CD4-positive, CD25-positive, alpha-beta regulatory T cell (primary cell): Measurements from ENCODE around the gene EXOC4. TPM values are rescaled to one million over a fixed set of nuclear protein-coding genes. Genes with fewer than 3 reads are reported as not detected.

Experiments used
- ATAC-seq, 2 donors: fragments of 150-1000 bp; cut with Tn5 transposase; one replicate each; pipeline ENCODE4 v1.10.0; 2021; ENCODE audit warnings: low read depth in 2 of 2, moderate number of reproducible peaks in 2 of 2, moderate library complexity in 1 of 2
- DNase-seq, 3 donors: peaks; one replicate each; pipeline versions ENCODE4 v3.0.0 to v3.0.0-alpha.2; 2012 to 2022; ENCODE audit warnings: mixed read lengths in 1 of 3
- H3K27ac ChIP-seq: one replicate; pipeline ENCODE4 v1.7.0; 2013; ENCODE audit warnings: mild to moderate bottlenecking, low read length; ENCODE audit not compliant: insufficient read depth, poor library complexity, severe bottlenecking
- H3K27me3 ChIP-seq: one replicate; pipeline ENCODE4 v1.7.0; 2013; ENCODE audit warnings: low read length; ENCODE audit not compliant: control insufficient read depth, insufficient read depth
- H3K36me3 ChIP-seq: one replicate; pipeline ENCODE4 v1.7.0; 2013; ENCODE audit warnings: mild to moderate bottlenecking, low read length, moderate library complexity; ENCODE audit not compliant: control insufficient read depth, insufficient read depth
- H3K4me1 ChIP-seq: 2 replicates; pipeline ENCODE4 v1.7.0; 2013; ENCODE audit warnings: mild to moderate bottlenecking, low read length; ENCODE audit not compliant: insufficient read depth, control insufficient read depth, poor library complexity, severe bottlenecking
- H3K4me3 ChIP-seq: one replicate; pipeline ENCODE4 v1.7.0; 2013; ENCODE audit warnings: low read depth, mild to moderate bottlenecking, low read length, moderate library complexity
- H3K9me3 ChIP-seq, 2 experiments: 1 replicate in 1 of 2; 2 replicates in 1 of 2; pipeline ENCODE4 v1.7.0; 2013; ENCODE audit warnings: low read length in 2 of 2, mild to moderate bottlenecking in 1 of 2, moderate library complexity in 1 of 2; ENCODE audit not compliant: control insufficient read depth in 2 of 2
- H3K27ac Mint-ChIP-seq, 3 donors: one replicate each; pipeline ENCODE4 v1.8.0; 2020 to 2022; ENCODE audit warnings: mild to moderate bottlenecking in 3 of 3, mixed read lengths in 3 of 3, moderate library complexity in 2 of 3
- H3K27me3 Mint-ChIP-seq: one replicate; pipeline ENCODE4 v1.8.0; 2022; ENCODE audit warnings: mild to moderate bottlenecking, mixed read lengths
- H3K36me3 Mint-ChIP-seq: one replicate; pipeline ENCODE4 v1.8.0; 2020; ENCODE audit warnings: mixed read lengths
- H3K4me1 Mint-ChIP-seq, 4 donors: one replicate each; pipeline ENCODE4 v1.8.0; 2020 to 2022; ENCODE audit warnings: mixed read lengths in 4 of 4, mild to moderate bottlenecking in 1 of 4
- H3K4me3 Mint-ChIP-seq, 4 donors: one replicate each; pipeline ENCODE4 v1.8.0; 2020 to 2022; ENCODE audit warnings: mild to moderate bottlenecking in 4 of 4, mixed read lengths in 4 of 4, moderate library complexity in 3 of 4
- H3K9me3 Mint-ChIP-seq, 7 donors: one replicate each; pipeline ENCODE4 v1.8.0; 2020 to 2022; ENCODE audit warnings: mixed read lengths in 7 of 7, mild to moderate bottlenecking in 3 of 7, moderate library complexity in 2 of 7
- polyA plus RNA-seq, 4 donors: library from polyadenylated mRNA; unstranded; fragments of 300-500 nt; fragmentation: Illumina TruSeq; gene quantifications; one replicate each; pipeline ENCODE4 v1.2.3, GENCODE V29; 2021
- total RNA-seq: library from RNA; stranded (reverse); gene quantifications from one replicate; pipeline ENCODE4 v1.2.3, GENCODE V29; 2022

EXOC4 gene
- total and polyA plus RNA-seq, 5 donors from 2014 or later, result 39.1 to 118 (median 52.2) TPM

- H3K4me1 ChIP-seq, result no peaks in the 10 kb centered on the region
- peaks cover 0 to 4% (median 0%) of the 10 kb centered on the region in 7 donors for H3K9me3 Mint-ChIP-seq
- no peak for ATAC-seq
- H3K27me3 Mint-ChIP-seq, result no peaks in the 10 kb centered on the region
- H3K36me3 ChIP-seq, result no peaks in the 10 kb centered on the region
- H3K4me1 Mint-ChIP-seq, result no peaks in the 10 kb centered on the region
- H3K4me3 Mint-ChIP-seq, result no peak overlapping the region
- no peak overlapping the region for H3K27ac Mint-ChIP-seq
- DNase-seq, result no peak
- no peak overlapping the region for H3K4me3 ChIP-seq
- no peaks in the 10 kb centered on the region for H3K9me3 ChIP-seq
- no peaks in the 10 kb centered on the region for H3K27me3 ChIP-seq
- H3K27ac ChIP-seq, result no peak overlapping the region
- peaks cover 13% of the 10 kb centered on the region for H3K36me3 Mint-ChIP-seq
Observed at GRCh38 chr7:134104166-134104565, 851.3 kb downstream of the EXOC4 start.

GRCh38 chr7:134105841-134106240, 853.0 kb downstream of the EXOC4 start:
- H3K27me3 ChIP-seq, result no peaks in the 10 kb centered on the region
- Mint-ChIP-seq H3K27ac (no peak overlapping the region), H3K27me3 (no peaks in the 10 kb centered on the region), H3K36me3 (peaks cover 12% of the 10 kb centered on the region), H3K4me1 (no peaks in the 10 kb centered on the region), H3K9me3 (peaks cover 0 to 4% (median 0%) of the 10 kb centered on the region in 7 donors), H3K4me3 (no peak overlapping the region)
- no peak for ATAC-seq
- no peak overlapping the region for H3K4me3 ChIP-seq
- no peak overlapping the region for H3K27ac ChIP-seq
- DNase-seq, result no peak
- no peaks in the 10 kb centered on the region for H3K4me1 ChIP-seq
- H3K9me3 ChIP-seq, result no peaks in the 10 kb centered on the region
- H3K36me3 ChIP-seq, result no peaks in the 10 kb centered on the region

DNA sequence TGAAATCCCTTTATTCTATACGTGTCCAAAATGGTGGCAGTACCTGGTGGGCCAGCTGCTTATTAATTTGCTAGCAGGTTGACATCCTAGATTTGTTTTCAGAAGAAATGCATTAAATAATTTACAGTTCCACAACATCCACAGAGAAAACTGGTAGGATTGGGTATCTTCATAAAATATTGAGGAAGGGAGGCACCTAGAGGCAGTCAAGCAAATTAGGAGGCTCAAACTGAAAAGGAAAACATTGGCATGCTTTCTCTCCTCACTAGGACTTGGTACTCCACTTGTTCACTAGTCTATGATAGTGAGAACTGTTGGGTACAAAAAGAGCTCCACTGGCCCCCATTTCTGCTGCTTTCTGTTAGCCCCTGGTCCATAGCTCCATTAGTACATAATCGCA, 855.9 kb downstream of the EXOC4 start:
- Mint-ChIP-seq H3K4me1 (no peaks in the 10 kb centered on the region), H3K27ac (no peak overlapping the region), H3K4me3 (no peak overlapping the region), H3K36me3 (peaks cover 13% of the 10 kb centered on the region), H3K9me3 (peaks cover 0 to 4% (median 0%) of the 10 kb centered on the region in 7 donors), H3K27me3 (no peaks in the 10 kb centered on the region)
- Histone ChIP-seq H3K4me3 (no peak overlapping the region), H3K9me3 (no peaks in the 10 kb centered on the region), H3K36me3 (no peaks in the 10 kb centered on the region), H3K27ac (no peak overlapping the region), H3K27me3 (no peaks in the 10 kb centered on the region), H3K4me1 (no peaks in the 10 kb centered on the region)
- DNase-seq (no peak), ATAC-seq (no peak)

GRCh38 chr7:134113655-134114054, 860.8 kb downstream of the EXOC4 start:
- Mint-ChIP-seq H3K4me1 (no peaks in the 10 kb centered on the region), H3K27ac (no peak overlapping the region), H3K27me3 (no peaks in the 10 kb centered on the region), H3K36me3 (peaks cover 5% of the 10 kb centered on the region), H3K4me3 (no peak overlapping the region), H3K9me3 (peaks cover 0 to 6% (median 0%) of the 10 kb centered on the region in 7 donors)
- Histone ChIP-seq H3K27me3 (no peaks in the 10 kb centered on the region), H3K27ac (no peak overlapping the region), H3K4me3 (no peak overlapping the region), H3K4me1 (no peaks in the 10 kb centered on the region), H3K9me3 (no peaks in the 10 kb centered on the region), H3K36me3 (no peaks in the 10 kb centered on the region)
- DNase-seq (no peak), ATAC-seq (no peak)

DNA sequence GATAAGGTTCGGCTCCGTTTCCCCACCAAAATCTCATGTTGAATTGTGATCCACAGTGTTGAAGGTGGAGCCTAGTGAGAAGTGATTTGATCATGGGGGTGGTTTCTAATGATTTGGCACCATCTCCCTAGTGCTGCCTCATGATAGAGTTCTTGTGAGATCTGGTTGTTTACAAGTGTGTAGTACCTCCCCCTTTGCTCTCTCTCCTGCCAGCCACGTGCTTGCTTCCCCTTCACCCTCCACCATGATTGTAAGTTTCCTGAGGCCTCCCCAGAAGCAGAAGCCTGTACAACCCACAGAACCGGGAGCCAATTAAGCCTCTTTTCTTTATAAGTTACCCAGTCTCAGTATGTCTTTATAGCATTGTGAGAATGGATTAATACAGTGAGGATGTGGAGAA, 862.1 kb downstream of the EXOC4 start:
- DNase-seq (no peak), ATAC-seq (no peak)
- Histone ChIP-seq H3K9me3 (no peaks in the 10 kb centered on the region), H3K36me3 (no peaks in the 10 kb centered on the region), H3K27ac (no peak overlapping the region), H3K27me3 (no peaks in the 10 kb centered on the region), H3K4me3 (no peak overlapping the region), H3K4me1 (no peaks in the 10 kb centered on the region)
- no peak overlapping the region for H3K4me3 Mint-ChIP-seq
- H3K9me3 Mint-ChIP-seq, result peaks cover 0 to 6% (median 0%) of the 10 kb centered on the region in 7 donors
- H3K27ac Mint-ChIP-seq, result no peak overlapping the region
- peaks cover 5% of the 10 kb centered on the region for H3K36me3 Mint-ChIP-seq
- H3K4me1 Mint-ChIP-seq, result no peaks in the 10 kb centered on the region
- H3K27me3 Mint-ChIP-seq, result no peaks in the 10 kb centered on the region

Other genes with a start within 250 kb of the EXOC4 start
- gene CHCHD3, start 171.0 kb upstream of the EXOC4 start, total RNA-seq, result 31.5 TPM
- gene CHCHD3, start 171.0 kb upstream of the EXOC4 start, polyA plus RNA-seq, result 10 to 100 TPM; 42.3 to 63.2 (median 52.1) TPM